H1 (cell line): ENCODE results near the gene LECT2.

ENCODE experiments used
- POLR2A ChIP-seq, 2 experiments: IDR thresholded peaks; 1 replicate in 1 of 2; 2 replicates in 1 of 2; pipeline ENCODE4 v1.6.1; 2011; ENCODE audit warnings: low read depth in 2 of 2, low read length in 2 of 2, mild to moderate bottlenecking in 2 of 2; ENCODE audit errors: control extremely low read depth in 1 of 2
- SP1 ChIP-seq: IDR thresholded peaks from 2 replicates; pipeline ENCODE4 v1.6.1; 2011; ENCODE audit warnings: low read depth, low read length

DNA sequence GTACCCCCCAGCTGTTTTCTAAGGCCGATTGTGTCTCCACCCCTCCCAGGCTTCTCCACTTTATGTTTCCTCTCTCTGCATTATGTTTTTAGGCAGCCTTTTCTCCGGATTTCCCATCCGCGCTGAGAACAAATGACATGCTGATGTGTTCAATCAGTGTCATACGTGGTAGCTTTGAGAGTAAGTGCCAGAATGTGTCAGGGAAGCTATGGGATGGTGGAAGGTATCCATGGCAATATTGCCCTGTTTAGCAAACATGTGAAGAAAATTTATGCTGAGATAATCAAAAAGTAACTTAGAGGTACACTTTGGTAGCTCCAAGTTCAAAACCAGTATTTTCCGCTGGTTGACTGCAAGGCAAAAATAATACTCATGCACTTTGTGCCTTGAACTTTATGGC lies 36.6 kb upstream of the LECT2 start:
- no peak for TF ChIP-seq POLR2A (IDR thresholded peaks at IDR 0.05; ENCODE audit: control extremely low read depth in 1 of 2, low read depth in 2 of 2, low read length in 2 of 2)
- no peak for TF ChIP-seq SP1
